MCF 10A (cell line): ENCODE data around the gene GPR25. TPM values are rescaled to one million over a fixed set of nuclear protein-coding genes. Genes with fewer than 3 reads are reported as not detected.

Experiments used
- BruUV-seq: library from RNA; stranded (reverse); fragments of 400-500 nt; replicated peaks from 2 replicates; lab custom pipeline; 2021; lab: Mats Ljungman, UMichigan
- CTCF ChIA-PET: fragments of 300-600 bp; sonication (Branson Sonifier 250); formaldehyde crosslinking; extraction: SDS; loops from one replicate; lab custom pipeline; 2021; ENCODE audit warnings: antibody characterized with exemption, inconsistent platforms; lab: Yijun Ruan, JAX
- POLR2A ChIA-PET: fragments of 300-600, 350-650 bp; sonication (Branson Sonifier 250); formaldehyde crosslinking; extraction: SDS; loops from one replicate; lab custom pipeline; 2020; ENCODE audit warnings: antibody characterized with exemption, inconsistent platforms; lab: Yijun Ruan, JAX
- DNase-seq: peaks from one replicate; pipeline ENCODE4 v3.0.0-alpha.2; 2018; ENCODE audit not compliant: unreplicated experiment
- H3K27ac Mint-ChIP-seq: one replicate; pipeline ENCODE4 v1.8.0; 2022; ENCODE audit warnings: mild to moderate bottlenecking, low read depth, mixed read lengths; ENCODE audit not compliant: unreplicated experiment
- H3K27me3 Mint-ChIP-seq: one replicate; pipeline ENCODE4 v1.8.0; 2022; ENCODE audit warnings: mixed read lengths; ENCODE audit not compliant: insufficient read depth, unreplicated experiment
- H3K36me3 Mint-ChIP-seq: one replicate; pipeline ENCODE4 v1.8.0; 2022; ENCODE audit warnings: mild to moderate bottlenecking, moderate library complexity, mixed read lengths; ENCODE audit not compliant: insufficient read depth, unreplicated experiment
- H3K4me1 Mint-ChIP-seq: one replicate; pipeline ENCODE4 v1.8.0; 2022; ENCODE audit warnings: mixed read lengths; ENCODE audit not compliant: insufficient read depth, unreplicated experiment
- H3K4me3 Mint-ChIP-seq: one replicate; pipeline ENCODE4 v1.8.0; 2022; ENCODE audit warnings: mild to moderate bottlenecking, moderate library complexity, mixed read lengths; ENCODE audit not compliant: unreplicated experiment
- H3K9me3 Mint-ChIP-seq: one replicate; pipeline ENCODE4 v1.8.0; 2022; ENCODE audit warnings: mixed read lengths; ENCODE audit not compliant: unreplicated experiment
- CTCF ChIP-seq: fragments of 200-600 bp; IDR thresholded peaks from one replicate; pipeline ENCODE4 v1.8.0; 2022; ENCODE audit warnings: antibody characterized with exemption, mild to moderate bottlenecking; ENCODE audit not compliant: unreplicated experiment
- intact Hi-C: fragments of 100-400 bp; cut with micrococcal nuclease; formaldehyde crosslinking; loops from 2 replicates; pipeline ENCODE4 v1.14.1; 2022
- total RNA-seq: library from RNA; stranded (reverse); gene quantifications from 2 replicates; pipeline ENCODE4 v1.2.3, GENCODE V29; 2022

GPR25 gene
- total RNA-seq, 1 experiment from 2014 or later = 0.68 TPM

GRCh38 chr1:200905411-200906052 is 32.8 kb downstream of the GPR25 start:
- Mint-ChIP-seq H3K27me3 (no peaks in the 10 kb centered on the region), H3K4me3 (no peak overlapping the region), H3K4me1 (peaks cover 31% of the 10 kb centered on the region), H3K9me3 (no peaks in the 10 kb centered on the region), H3K36me3 (peaks cover 81% of the 10 kb centered on the region), H3K27ac (no peak overlapping the region)
- POLR2A ChIA-PET = interaction anchor here (0.6 to 4.6 kb wide), 5 partner anchors 11 to 409 kb away, joined by 3 to 68 read pairs (median 3); partner anchors contain the start of gene INAVA
- CTCF ChIA-PET = interaction anchor here (0.6 to 2.6 kb wide), 7 partner anchors 9 to 283 kb away, joined by 3 to 16 read pairs (median 4); no protein-coding TSS in a partner anchor
- TF ChIP-seq CTCF = no peak
- no TSS peak for BruUV-seq
- intact Hi-C loops = no loop called here
- peak; percentile 89 for DNase-seq

- ChIA-PET POLR2A (interaction anchor here (3.4 to 4.6 kb wide), 2 partner anchors 10 to 12 kb away, joined by 23 to 68 read pairs; partner anchors contain the start of gene INAVA), CTCF (interaction anchor here (0.6 to 2.6 kb wide), 4 partner anchors 12 to 348 kb away, joined by 4 to 11 read pairs (median 5); no protein-coding TSS in a partner anchor)
- no peak overlapping the region for H3K27ac Mint-ChIP-seq
- BruUV-seq = no TSS peak
- no peak for TF ChIP-seq CTCF
- H3K27me3 Mint-ChIP-seq = no peaks in the 10 kb centered on the region
- peaks cover 76% of the 10 kb centered on the region for H3K36me3 Mint-ChIP-seq
- H3K9me3 Mint-ChIP-seq = no peaks in the 10 kb centered on the region
- H3K4me1 Mint-ChIP-seq = peaks cover 31% of the 10 kb centered on the region
- no peak overlapping the region for H3K4me3 Mint-ChIP-seq
- no peak for DNase-seq
- intact Hi-C loops = no loop called here
Observed at GRCh38 chr1:200906491-200906890, 33.7 kb downstream of the GPR25 start.

- intact Hi-C loops = no loop called here
- H3K27ac Mint-ChIP-seq = no peak overlapping the region
- no peaks in the 10 kb centered on the region for H3K9me3 Mint-ChIP-seq
- H3K36me3 Mint-ChIP-seq = peaks cover 77% of the 10 kb centered on the region
- H3K4me3 Mint-ChIP-seq = no peak overlapping the region
- H3K27me3 Mint-ChIP-seq = no peaks in the 10 kb centered on the region
- BruUV-seq = no TSS peak
- peak; percentile 61 for DNase-seq
- CTCF ChIA-PET = interaction anchor here (0.6 to 2.6 kb wide), 5 partner anchors 11 to 118 kb away, joined by 3 to 11 read pairs (median 3); no protein-coding TSS in a partner anchor
- no peak for TF ChIP-seq CTCF
- H3K4me1 Mint-ChIP-seq = peaks cover 32% of the 10 kb centered on the region
- POLR2A ChIA-PET = interaction anchor here (0.7 to 4.6 kb wide), 3 partner anchors 9 to 142 kb away, joined by 3 to 68 read pairs (median 23); partner anchors contain the start of gene INAVA
Observed at GRCh38 chr1:200907611-200908097, 34.9 kb downstream of the GPR25 start.

GRCh38 chr1:200908191-200908868 is 35.5 kb downstream of the GPR25 start:
- intact Hi-C loops = no loop called here
- BruUV-seq = no TSS peak
- H3K4me1 Mint-ChIP-seq = peaks cover 39% of the 10 kb centered on the region
- no peak overlapping the region for H3K27ac Mint-ChIP-seq
- H3K27me3 Mint-ChIP-seq = no peaks in the 10 kb centered on the region
- H3K36me3 Mint-ChIP-seq = peaks cover 77% of the 10 kb centered on the region
- ChIA-PET CTCF (interaction anchor here (1.2 to 2.0 kb wide), 4 partner anchors 12 to 64 kb away, joined by 3 to 11 read pairs (median 4); no protein-coding TSS in a partner anchor), POLR2A (interaction anchor here (0.6 to 4.8 kb wide), 4 partner anchors 8 to 127 kb away, joined by 3 to 68 read pairs (median 38); partner anchors contain the start of gene INAVA)
- no peaks in the 10 kb centered on the region for H3K9me3 Mint-ChIP-seq
- no peak overlapping the region for H3K4me3 Mint-ChIP-seq
- no peak for TF ChIP-seq CTCF
- DNase-seq = no peak
